HG03039 (cell line): ENCODE measurements around the gene RBKS.
"Not testable (repeated sequence)": the region's sequence is repeated elsewhere in the genome, so short reads cannot be mapped to it uniquely, and the experiment has no call there.

Source experiments
- ATAC-seq: cut with Tn5 transposase; IDR thresholded peaks from one replicate; pipeline ENCODE4 v1.9.1; 2021; ENCODE audit warnings: mild to moderate bottlenecking, moderate library complexity; ENCODE audit not compliant: unreplicated experiment

RBKS gene

GRCh38 chr2:27907547-27907946, 17.4 kb upstream of the RBKS start:
- ATAC-seq, result no peak

- ATAC-seq, result no peak
Measured at GRCh38 chr2:27906074-27906473, 15.9 kb upstream of the RBKS start.

DNA sequence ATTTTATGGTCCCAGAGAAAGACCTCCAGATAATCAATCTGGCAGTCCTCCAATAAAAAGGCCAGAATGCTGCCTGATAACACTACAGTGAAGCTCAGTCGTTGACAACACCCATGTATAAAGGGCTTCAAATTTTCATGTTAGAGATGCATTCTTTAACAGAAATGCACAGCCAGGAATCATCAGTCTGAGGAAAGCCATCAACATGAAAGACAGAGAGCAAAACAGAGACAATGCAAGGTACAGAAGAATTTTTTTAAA, 14.1 kb upstream of the RBKS start:
- ATAC-seq, result no peak

GRCh38 chr2:27903649-27904404, 13.6 kb upstream of the RBKS start:
- no peak for ATAC-seq

DNA sequence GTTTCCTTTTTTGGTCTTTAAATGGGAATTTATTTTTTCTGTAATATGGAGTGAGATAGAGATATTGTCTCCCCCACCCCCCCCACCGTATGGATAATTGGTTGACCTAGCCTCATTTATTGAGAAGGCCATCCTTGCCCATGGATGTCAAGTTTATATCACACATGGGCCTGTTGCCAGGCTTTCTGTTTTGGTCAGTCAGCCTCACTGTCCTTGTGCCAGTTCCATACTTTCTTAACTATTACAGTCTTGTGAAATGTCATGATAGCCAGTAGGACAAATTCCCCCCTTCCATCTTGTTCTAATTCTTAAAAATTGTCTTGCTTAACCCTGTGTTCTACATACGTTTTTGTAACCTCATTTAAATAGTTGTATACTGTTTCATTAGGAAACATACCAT, 12.8 kb upstream of the RBKS start:
- no peak for ATAC-seq

GRCh38 chr2:27902098-27902497, 11.9 kb upstream of the RBKS start:
- ATAC-seq, result no peak

GRCh38 chr2:27901234-27901633, 11.0 kb upstream of the RBKS start:
- no peak for ATAC-seq

DNA sequence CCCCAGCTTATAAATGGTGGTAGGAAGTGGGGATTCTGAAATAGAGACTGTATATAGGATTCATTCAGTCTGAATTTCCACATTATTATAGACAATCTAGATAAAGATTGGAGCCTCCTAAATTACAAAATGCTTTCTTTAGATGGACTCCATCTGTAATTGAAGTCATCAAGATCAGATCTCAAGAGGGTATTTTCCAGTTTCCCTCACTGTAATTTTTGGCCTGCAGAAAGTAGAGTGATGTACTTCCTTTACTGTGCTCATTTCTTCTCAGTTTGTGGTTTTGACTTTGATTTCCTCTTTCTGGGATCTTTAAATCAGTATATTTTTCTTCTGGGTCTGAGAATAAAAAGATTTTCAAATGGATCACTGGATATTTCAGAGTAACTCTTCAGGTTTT, 7.5 kb upstream of the RBKS start:
- no peak for ATAC-seq

DNA sequence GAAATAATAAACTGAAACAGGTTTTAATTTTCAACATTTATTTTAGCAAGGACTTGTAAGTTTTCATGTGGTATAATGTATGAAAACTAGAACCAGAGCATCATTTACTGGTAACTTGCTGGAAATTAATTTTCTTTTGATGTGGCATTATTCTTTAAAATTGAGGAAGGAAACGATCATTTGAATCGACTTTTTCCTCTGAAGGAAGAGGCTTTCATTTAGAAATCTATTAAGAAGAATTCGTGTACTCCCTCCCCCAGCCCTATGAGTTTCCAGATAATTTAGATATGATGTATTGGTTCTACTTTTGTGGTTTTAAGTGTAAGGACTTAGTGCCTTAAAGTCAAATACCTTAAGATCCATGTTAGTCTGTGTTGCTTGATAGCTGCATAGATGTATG, 2.8 kb upstream of the RBKS start:
- ATAC-seq, result no peak

GRCh38 chr2:27891673-27892105, 1.5 kb upstream of the RBKS start:
- ATAC-seq, result no peak

GRCh38 chr2:27890924-27891672, 911 bp upstream of the RBKS start:
- peak; percentile 16 for ATAC-seq

- ATAC-seq, result no peak
Measured at GRCh38 chr2:27889774-27890145, 427 bp downstream of the RBKS start.

GRCh38 chr2:27888790-27889189, 1.4 kb downstream of the RBKS start:
- ATAC-seq, result no peak

- no peak for ATAC-seq
Measured at GRCh38 chr2:27887830-27888229, 2.4 kb downstream of the RBKS start.

DNA sequence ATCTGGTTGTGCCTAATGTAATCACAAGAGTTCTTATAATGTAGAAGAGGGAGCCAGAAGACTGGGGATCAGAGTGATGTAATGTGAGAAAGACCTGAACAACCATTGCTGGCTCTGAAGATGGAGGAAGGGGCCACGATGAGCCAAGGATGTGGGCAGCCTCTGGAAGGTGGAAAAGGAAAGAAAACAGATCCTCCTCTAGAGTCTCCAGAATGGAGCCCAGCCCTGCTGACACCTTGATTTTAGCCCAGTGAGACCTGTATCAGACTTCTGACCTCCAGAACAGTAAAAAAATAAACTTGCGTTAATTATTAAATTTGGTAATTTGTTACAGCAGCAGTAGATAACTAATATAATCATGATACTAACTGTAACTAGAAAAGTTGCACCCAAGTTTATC, 3.1 kb downstream of the RBKS start:
- ATAC-seq, result no peak

DNA sequence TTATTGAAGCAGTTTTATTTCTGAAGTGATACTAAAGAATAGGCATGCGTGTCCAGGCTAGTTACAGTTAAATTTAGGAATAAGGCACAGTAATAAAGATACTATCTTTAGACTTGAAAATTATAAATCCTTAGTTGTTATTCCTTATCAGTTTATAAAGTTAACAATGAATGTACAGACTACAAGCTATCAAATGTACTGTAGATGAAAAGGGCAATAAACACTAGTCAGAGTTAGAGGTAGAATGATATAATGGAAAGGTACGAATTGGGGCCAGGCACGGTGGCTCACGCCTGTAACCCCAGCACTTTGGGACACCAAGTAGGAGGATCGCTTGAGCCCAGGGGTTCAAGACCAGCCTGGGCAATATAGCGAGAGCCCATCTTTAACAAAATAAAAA, 3.9 kb downstream of the RBKS start:
- no peak for ATAC-seq

DNA sequence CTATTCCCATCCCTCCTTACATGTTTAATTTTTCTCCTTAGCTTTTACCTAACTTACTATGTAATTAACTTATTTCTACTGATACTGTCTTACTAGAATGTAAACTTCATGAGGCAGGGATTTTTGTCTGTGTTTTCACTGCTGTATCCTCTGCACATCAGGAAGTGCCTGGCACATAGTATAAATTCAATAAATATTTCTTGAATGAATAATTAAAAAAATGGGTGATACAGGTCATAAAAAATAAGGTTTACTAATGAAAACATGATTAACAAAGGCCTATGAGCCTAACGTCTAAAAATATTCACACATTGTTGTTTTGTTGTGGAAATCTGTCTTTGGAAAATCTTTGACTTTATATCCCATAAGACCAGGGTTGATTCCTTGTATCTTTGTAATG, 4.5 kb downstream of the RBKS start:
- ATAC-seq, result no peak

DNA sequence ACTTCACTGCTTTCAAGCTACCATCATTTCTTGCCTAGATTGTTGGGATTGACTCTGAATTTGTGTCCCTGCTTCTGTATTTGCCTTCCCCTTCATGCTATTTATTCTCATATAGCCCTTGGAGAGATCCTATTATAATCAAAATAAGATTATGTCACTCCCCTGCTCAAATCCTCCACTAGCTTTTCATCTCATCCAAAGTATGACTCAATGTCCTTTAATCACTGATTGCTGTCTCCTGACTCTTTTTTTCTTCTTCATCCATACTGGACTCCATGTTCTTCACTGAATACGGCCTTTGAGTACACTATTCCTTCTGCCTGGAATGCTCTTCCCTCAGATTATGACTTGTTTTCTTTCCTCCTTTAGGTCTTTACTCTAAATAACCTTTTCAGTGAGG, 5.0 kb downstream of the RBKS start:
- no peak for ATAC-seq

DNA sequence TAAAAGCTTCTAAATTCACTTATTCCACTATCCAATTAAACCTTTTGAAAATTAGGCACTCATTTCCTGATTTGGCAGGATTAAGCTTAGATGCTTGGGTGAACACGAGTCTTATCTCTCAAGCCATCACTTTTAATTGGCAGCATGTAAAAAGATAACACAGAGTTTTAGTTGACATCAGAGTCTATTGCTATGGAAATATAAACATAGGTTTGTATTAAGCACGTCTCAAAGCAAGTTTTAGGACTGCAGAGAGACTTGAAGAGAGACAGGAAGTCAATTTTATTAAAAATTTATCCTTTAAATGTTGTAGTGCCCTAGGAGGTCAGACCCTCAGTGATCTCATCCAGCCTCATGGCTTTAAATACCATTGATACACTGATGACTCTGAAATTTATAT, 5.6 kb downstream of the RBKS start:
- no peak for ATAC-seq

DNA sequence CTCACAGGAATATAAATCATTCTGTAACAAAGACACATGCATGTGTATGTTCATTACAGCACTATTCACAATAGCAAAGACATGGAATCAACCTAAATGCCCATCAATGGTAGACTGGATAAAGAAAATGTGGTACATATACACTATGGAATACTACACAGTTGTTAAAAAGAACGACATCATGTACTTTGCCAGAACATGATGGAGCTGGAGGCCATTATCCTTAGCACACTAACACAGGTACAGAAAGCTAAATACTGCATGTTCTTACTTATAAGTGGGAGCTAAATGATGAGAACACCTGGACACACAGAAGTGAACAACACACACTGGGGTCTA, 7.6 kb downstream of the RBKS start:
- not testable (repeated sequence) for ATAC-seq

DNA sequence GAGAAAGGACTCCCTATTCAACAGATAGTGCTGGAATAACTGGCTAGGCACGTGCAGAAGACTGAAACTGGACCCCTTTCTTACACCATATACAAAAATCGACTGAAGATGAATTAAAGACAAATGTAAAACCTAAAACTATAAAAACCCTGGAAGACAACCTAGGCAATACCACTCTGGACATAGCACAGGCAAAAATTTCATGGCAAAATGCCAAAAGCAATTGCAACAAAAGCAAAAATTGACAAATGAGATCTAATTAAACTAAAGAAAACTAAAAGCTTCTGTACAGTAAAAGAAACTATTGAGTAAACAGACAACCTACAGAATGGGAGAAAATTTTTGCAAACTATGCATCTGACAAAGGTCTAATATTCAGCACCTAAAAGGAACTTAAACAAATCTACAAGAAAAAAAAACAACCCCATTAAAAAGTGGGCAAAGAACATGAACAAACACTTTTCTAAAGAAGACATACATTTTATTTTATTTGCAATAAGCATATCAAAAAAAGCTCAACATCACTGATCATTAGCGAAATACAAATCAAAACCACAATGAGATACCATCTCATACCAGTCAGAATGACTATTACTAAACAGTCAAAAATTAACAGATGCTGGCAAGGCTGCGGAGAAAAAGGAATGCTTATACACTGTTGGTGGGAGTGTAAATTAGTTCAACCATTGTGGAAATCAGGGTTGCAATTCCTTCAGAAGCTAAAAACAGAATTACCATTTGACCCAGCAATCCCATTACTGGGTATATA, 8.2 kb downstream of the RBKS start:
- not testable (repeated sequence) for ATAC-seq

DNA sequence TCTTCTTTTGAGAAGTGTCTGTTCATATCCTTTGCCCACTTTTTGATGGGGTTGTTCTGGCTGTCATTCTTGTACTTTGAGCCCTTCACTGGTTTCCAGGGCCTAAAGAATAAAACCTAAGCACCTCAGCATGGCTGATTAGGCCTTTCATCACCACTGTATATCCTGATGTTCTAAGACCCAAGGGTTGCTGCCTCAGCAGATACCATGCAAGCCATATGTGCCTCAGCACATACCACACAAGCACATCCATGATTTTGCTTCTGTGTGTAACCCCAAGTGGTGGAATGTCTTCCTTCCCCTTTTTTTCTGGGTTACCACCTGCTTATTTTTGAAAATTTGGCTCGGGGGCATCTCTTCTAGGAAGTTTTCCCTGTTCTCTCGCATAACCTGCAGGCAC, 11.4 kb downstream of the RBKS start:
- ATAC-seq, result no peak
